GM23248 (cell line): ENCODE measurements around the gene SRF. TPM values are rescaled to one million over a fixed set of nuclear protein-coding genes. Genes with fewer than 3 reads are reported as not detected.

Experiments
- DNase-seq: peaks from one replicate; pipeline ENCODE4 v3.0.0-alpha.2; 2015
- H2AFZ ChIP-seq: fragments of 200-600 bp; sonication (generic); 2 replicates; pipeline ENCODE4 v1.6.1; 2016; ENCODE audit warnings: antibody characterized with exemption
- H3F3A ChIP-seq: fragments of 200-600 bp; sonication (generic); 2 replicates; pipeline ENCODE4 v1.6.1; 2016; ENCODE audit warnings: mild to moderate bottlenecking, antibody characterized with exemption, mixed run types; ENCODE audit not compliant: insufficient read depth
- H3K27ac ChIP-seq: fragments of 200-600 bp; sonication (generic); 2 replicates; pipeline ENCODE4 v1.5.1; 2016; ENCODE audit warnings: mild to moderate bottlenecking
- H3K27me3 ChIP-seq: fragments of 200-600 bp; sonication (generic); replicated peaks from 2 replicates; pipeline ENCODE4 v1.6.1; 2016; ENCODE audit warnings: mild to moderate bottlenecking; ENCODE audit not compliant: insufficient read depth
- H3K36me3 ChIP-seq: fragments of 200-600 bp; sonication (generic); 2 replicates; pipeline ENCODE4 v1.6.1; 2016; ENCODE audit warnings: low read depth, mild to moderate bottlenecking
- H3K4me1 ChIP-seq: fragments of 200-600 bp; sonication (generic); 2 replicates; pipeline ENCODE4 v1.6.1; 2016; ENCODE audit warnings: mild to moderate bottlenecking; ENCODE audit not compliant: insufficient read depth
- H3K4me2 ChIP-seq: fragments of 200-600 bp; sonication (generic); one replicate; pipeline ENCODE4 v1.6.1; 2016; ENCODE audit warnings: mild to moderate bottlenecking; ENCODE audit not compliant: unreplicated experiment
- H3K4me3 ChIP-seq: fragments of 200-600 bp; sonication (generic); 2 replicates; pipeline ENCODE4 v1.5.1; 2016; ENCODE audit warnings: mild to moderate bottlenecking
- H3K79me2 ChIP-seq: fragments of 200-600 bp; sonication (generic); 2 replicates; pipeline ENCODE4 v1.6.1; 2016; ENCODE audit warnings: mild to moderate bottlenecking; ENCODE audit not compliant: insufficient read depth
- H3K9ac ChIP-seq: fragments of 200-600 bp; sonication (generic); 2 replicates; pipeline ENCODE4 v1.6.1; 2016; ENCODE audit warnings: mild to moderate bottlenecking
- H3K9me2 ChIP-seq: fragments of 200-600 bp; sonication (generic); 2 replicates; pipeline ENCODE4 v1.6.1; 2016; ENCODE audit warnings: mixed run types, mild to moderate bottlenecking, moderate library complexity; ENCODE audit not compliant: insufficient read depth
- H3K9me3 ChIP-seq: fragments of 200-600 bp; sonication (generic); one replicate; pipeline ENCODE4 v1.6.1; 2017; ENCODE audit warnings: low read depth
- H4K20me1 ChIP-seq: fragments of 200-600 bp; sonication (generic); 2 replicates; pipeline ENCODE4 v1.6.0; 2016; ENCODE audit not compliant: insufficient read depth
- EZH2 ChIP-seq: fragments of 200-600 bp; sonication (generic); IDR thresholded peaks from 2 replicates; pipeline ENCODE4 v1.6.1; 2018; ENCODE audit warnings: antibody characterized with exemption, mild to moderate bottlenecking; ENCODE audit not compliant: insufficient read depth, poor library complexity, severe bottlenecking
- EZH2phosphoT487 ChIP-seq: fragments of 200-600 bp; sonication (generic); IDR thresholded peaks from 2 replicates; pipeline ENCODE4 v1.6.1; 2018; ENCODE audit warnings: antibody characterized with exemption, moderate library complexity, mild to moderate bottlenecking, low read depth; ENCODE audit not compliant: insufficient read depth
- WGBS, 2 experiments: methylation state at CpG; one replicate each; pipeline ENCODE4 v1.1.6; 2015 to 2017; ENCODE audit warnings: low lambda C conversion rate in 2 of 2, low coverage in 1 of 2; ENCODE audit errors: missing lambda C conversion rate in 2 of 2; 5-methylcytosine and 5-hydroxymethylcytosine counted together
- in situ Hi-C: fragments of 300-500 bp; cut with MboI; formaldehyde crosslinking; loops from 2 replicates; pipeline ENCODE4 v1.15.0; 2020
- polyA plus RNA-seq: library from polyadenylated mRNA; unstranded; fragments of >200 nt; fragmentation: Nextera tagmentation; extraction: Ambion mirVana; gene quantifications from 2 replicates; pipeline ENCODE4 v1.2.1, GENCODE V29; 2016
- total RNA-seq: library from RNA; depleted of rRNA; stranded (reverse); fragments of >200 nt; shearing (Covaris generic); gene quantifications from 2 replicates; pipeline ENCODE4 v1.2.3, GENCODE V29; 2014

Gene SRF
- total and polyA plus RNA-seq, 2 experiments from 2014 or later: 3.3 to 29.6 TPM

GRCh38 chr6:43188426-43188825 is 17.4 kb downstream of the SRF start:
- DNase-seq: no peak

GRCh38 chr6:43189776-43190304 is 18.8 kb downstream of the SRF start:
- no peak overlapping the region for H3K4me2 ChIP-seq
- H3K4me3 ChIP-seq: no peak overlapping the region
- H3K9me3 ChIP-seq: no peaks in the 10 kb centered on the region
- H3K9ac ChIP-seq: no peak overlapping the region
- H3K27me3 ChIP-seq: no peaks in the 10 kb centered on the region
- H3K36me3 ChIP-seq: peaks cover 13% of the 10 kb centered on the region
- no peaks in the 10 kb centered on the region for H3K9me2 ChIP-seq
- 75 to 83% methylated on average over 6 of the region's 6 CpGs for WGBS, 2 experiments
- H3K79me2 ChIP-seq: no peaks in the 10 kb centered on the region
- H2AFZ ChIP-seq: no peak overlapping the region
- TF ChIP-seq EZH2phosphoT487 (no peak), EZH2 (no peak)
- in situ Hi-C loops: no loop called here
- H4K20me1 ChIP-seq: no peaks in the 10 kb centered on the region
- no peak for DNase-seq
- no peaks in the 10 kb centered on the region for H3F3A ChIP-seq
- H3K4me1 ChIP-seq: no peaks in the 10 kb centered on the region
- H3K27ac ChIP-seq: no peak overlapping the region

More at GRCh38 chr6:43188426-43188825, 17.4 kb downstream of the SRF start:
- no peak overlapping the region for H2AFZ ChIP-seq
- H3K4me2 ChIP-seq: no peak overlapping the region
- 90 to 91% methylated on average over 10 of the region's 10 CpGs for WGBS, 2 experiments
- H3K36me3 ChIP-seq: peaks cover 11% of the 10 kb centered on the region
- no peak overlapping the region for H3K9ac ChIP-seq
- no peaks in the 10 kb centered on the region for H3K4me1 ChIP-seq
- no peaks in the 10 kb centered on the region for H3K9me2 ChIP-seq
- H3K79me2 ChIP-seq: peaks cover 3% of the 10 kb centered on the region; the same call in 1 of the 2 replicates
- no peak for TF ChIP-seq EZH2
- TF ChIP-seq EZH2phosphoT487: no peak
- no peak overlapping the region for H3K27ac ChIP-seq
- no peaks in the 10 kb centered on the region for H3F3A ChIP-seq
- H3K9me3 ChIP-seq: no peaks in the 10 kb centered on the region
- no peak overlapping the region for H3K4me3 ChIP-seq
- in situ Hi-C loops: no loop called here
- H3K27me3 ChIP-seq: no peaks in the 10 kb centered on the region
- H4K20me1 ChIP-seq: no peaks in the 10 kb centered on the region

GRCh38 chr6:43192911-43193310 is 21.8 kb downstream of the SRF start:
- Histone ChIP-seq H3K9me3 (no peaks in the 10 kb centered on the region), H3F3A (no peaks in the 10 kb centered on the region), H3K9me2 (no peaks in the 10 kb centered on the region), H3K4me2 (no peak overlapping the region), H3K27me3 (no peaks in the 10 kb centered on the region), H3K36me3 (peaks cover 10% of the 10 kb centered on the region), H3K4me1 (no peaks in the 10 kb centered on the region), H4K20me1 (no peaks in the 10 kb centered on the region), H3K4me3 (no peak overlapping the region), H2AFZ (no peak overlapping the region), H3K9ac (no peak overlapping the region), H3K27ac (no peak overlapping the region), H3K79me2 (no peaks in the 10 kb centered on the region)
- in situ Hi-C loops: no loop called here
- WGBS, 2 experiments: 94 to 95% methylated on average over 7 to 9 of the region's 9 CpGs
- TF ChIP-seq EZH2 (no peak), EZH2phosphoT487 (no peak)
- DNase-seq: no peak

- no peak for DNase-seq
- in situ Hi-C loops: no loop called here
- no peaks in the 10 kb centered on the region for H3K4me1 ChIP-seq
These were observed 22.9 kb downstream of the SRF start for GRCh38 chr6:43193929-43194328.

GRCh38 chr6:43196337-43196736 is 25.3 kb downstream of the SRF start:
- Histone ChIP-seq H3K9me3 (no peaks in the 10 kb centered on the region), H3K4me1 (no peaks in the 10 kb centered on the region), H3F3A (no peaks in the 10 kb centered on the region), H3K4me2 (no peak overlapping the region), H3K36me3 (peaks cover 10% of the 10 kb centered on the region), H3K27ac (no peak overlapping the region), H3K4me3 (no peak overlapping the region), H3K9me2 (no peaks in the 10 kb centered on the region), H3K27me3 (no peaks in the 10 kb centered on the region), H4K20me1 (no peaks in the 10 kb centered on the region), H3K9ac (no peak overlapping the region), H3K79me2 (no peaks in the 10 kb centered on the region), H2AFZ (no peak overlapping the region)
- TF ChIP-seq EZH2phosphoT487 (no peak), EZH2 (no peak)
- 80 to 83% methylated on average over 5 of the region's 5 CpGs for WGBS, 2 experiments
- DNase-seq: no peak
- in situ Hi-C loops: no loop called here

More at GRCh38 chr6:43193929-43194328, 22.9 kb downstream of the SRF start:
- WGBS, 2 experiments: 84 to 89% methylated on average over 4 to 5 of the region's 5 CpGs
- Histone ChIP-seq H3K27ac (no peak overlapping the region), H3K4me3 (no peak overlapping the region), H3K9me2 (no peaks in the 10 kb centered on the region), H3F3A (no peaks in the 10 kb centered on the region), H4K20me1 (no peaks in the 10 kb centered on the region), H3K9me3 (no peaks in the 10 kb centered on the region), H3K4me2 (no peak overlapping the region), H3K79me2 (no peaks in the 10 kb centered on the region), H2AFZ (no peak overlapping the region), H3K36me3 (peaks cover 10% of the 10 kb centered on the region), H3K27me3 (no peaks in the 10 kb centered on the region), H3K9ac (no peak overlapping the region)
- TF ChIP-seq EZH2phosphoT487 (no peak), EZH2 (no peak)
